ENCODE measurements around the gene DNAJC9. TPM values are rescaled to one million over a fixed set of nuclear protein-coding genes. Genes with fewer than 3 reads are reported as not detected.

DNAJC9 gene
- total and polyA plus RNA-seq, 8 donors = 3.5 to 26.4 (median 12.6) TPM

DNA sequence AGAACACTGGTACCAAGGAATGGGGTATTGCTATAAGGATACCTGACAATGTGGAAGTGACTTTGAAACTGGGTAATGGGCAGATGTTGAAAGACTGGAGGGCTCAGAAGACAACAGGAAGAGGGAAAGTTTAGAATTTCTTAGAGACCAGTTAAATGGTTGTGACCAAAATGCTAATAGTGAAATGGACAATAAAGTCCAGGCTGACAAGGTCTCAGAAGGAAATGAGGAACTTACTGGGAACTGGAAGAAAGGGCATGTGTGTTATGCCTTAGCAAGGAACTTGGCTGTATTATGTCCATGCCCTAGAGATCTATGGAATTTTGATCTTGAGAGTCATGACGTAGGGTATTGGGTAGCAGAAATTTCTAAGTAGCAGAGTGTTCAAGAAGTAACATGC, 41.2 kb downstream of the DNAJC9 start:
- no peaks in the 10 kb centered on the region for H3K27me3 ChIP-seq
- no peak for DNase-seq
- H3K27ac ChIP-seq = no peak overlapping the region
- no peaks in the 10 kb centered on the region for H3K4me1 ChIP-seq
- intact Hi-C loops (cut with DNase I; ENCODE audit: low total_unique reads) = no loop called here
- H3K4me3 ChIP-seq = no peak overlapping the region
- TF ChIP-seq EP300 (IDR thresholded peaks at IDR 0.05) (no peak), POLR2AphosphoS5 (IDR thresholded peaks at IDR 0.05) (no peak), POLR2A (IDR thresholded peaks at IDR 0.05) (no peak)
- TF ChIP-seq, protein P1, sequence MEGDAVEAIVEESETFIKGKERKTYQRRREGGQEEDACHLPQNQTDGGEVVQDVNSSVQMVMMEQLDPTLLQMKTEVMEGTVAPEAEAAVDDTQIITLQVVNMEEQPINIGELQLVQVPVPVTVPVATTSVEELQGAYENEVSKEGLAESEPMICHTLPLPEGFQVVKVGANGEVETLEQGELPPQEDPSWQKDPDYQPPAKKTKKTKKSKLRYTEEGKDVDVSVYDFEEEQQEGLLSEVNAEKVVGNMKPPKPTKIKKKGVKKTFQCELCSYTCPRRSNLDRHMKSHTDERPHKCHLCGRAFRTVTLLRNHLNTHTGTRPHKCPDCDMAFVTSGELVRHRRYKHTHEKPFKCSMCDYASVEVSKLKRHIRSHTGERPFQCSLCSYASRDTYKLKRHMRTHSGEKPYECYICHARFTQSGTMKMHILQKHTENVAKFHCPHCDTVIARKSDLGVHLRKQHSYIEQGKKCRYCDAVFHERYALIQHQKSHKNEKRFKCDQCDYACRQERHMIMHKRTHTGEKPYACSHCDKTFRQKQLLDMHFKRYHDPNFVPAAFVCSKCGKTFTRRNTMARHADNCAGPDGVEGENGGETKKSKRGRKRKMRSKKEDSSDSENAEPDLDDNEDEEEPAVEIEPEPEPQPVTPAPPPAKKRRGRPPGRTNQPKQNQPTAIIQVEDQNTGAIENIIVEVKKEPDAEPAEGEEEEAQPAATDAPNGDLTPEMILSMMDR (IDR thresholded peaks at IDR 0.05) = no peak
- no peaks in the 10 kb centered on the region for H3K9me3 ChIP-seq
- H3K36me3 ChIP-seq = peaks cover 4 to 47% (median 39%) of the 10 kb centered on the region in 4 donors
- 91 to 100% (median 96%) methylated on average over 1 of the region's 1 CpG for WGBS, 5 donors

DNA sequence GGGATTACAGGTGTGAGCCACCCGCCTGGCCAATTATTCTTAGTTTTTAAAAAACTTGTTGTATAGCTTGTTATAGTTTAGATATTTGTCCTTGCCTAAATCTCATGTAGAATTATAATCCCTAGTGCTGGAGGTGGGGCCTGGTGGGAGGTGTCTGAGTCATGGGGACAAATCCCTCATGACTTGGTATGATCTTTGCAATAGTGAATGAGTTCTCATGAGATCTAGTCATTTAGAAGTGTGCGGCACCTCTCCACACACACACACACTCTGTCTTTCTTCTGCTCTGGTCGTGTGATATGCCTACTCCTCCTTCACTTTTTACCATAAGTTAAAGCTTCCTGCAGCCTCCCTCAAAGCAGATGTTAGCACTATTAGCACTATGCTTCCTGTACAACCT, 42.0 kb downstream of the DNAJC9 start:
- intact Hi-C loops (cut with DNase I; ENCODE audit: low total_unique reads) = no loop called here
- no peak overlapping the region for H3K27ac ChIP-seq
- TF ChIP-seq EP300 (IDR thresholded peaks at IDR 0.05) (no peak), POLR2AphosphoS5 (IDR thresholded peaks at IDR 0.05) (no peak), POLR2A (IDR thresholded peaks at IDR 0.05) (no peak)
- TF ChIP-seq, protein P1 (IDR thresholded peaks at IDR 0.05) = no peak

More for the DNA sequence above, 42.0 kb downstream of the DNAJC9 start:
- WGBS, 5 donors = 92 to 98% (median 93%) methylated on average over 3 of the region's 3 CpGs
- H3K4me3 ChIP-seq = no peak overlapping the region
- DNase-seq = no peak
- H3K27me3 ChIP-seq = no peaks in the 10 kb centered on the region
- no peaks in the 10 kb centered on the region for H3K9me3 ChIP-seq
- H3K36me3 ChIP-seq = peaks cover 0 to 47% (median 38%) of the 10 kb centered on the region in 4 donors
- H3K4me1 ChIP-seq = no peaks in the 10 kb centered on the region

Small RNA genes lying within 50 kb of the gene (small RNA-seq; reads per million reads assigned to genes)
- gene RF00019 (0 reads per million in 4 donors), gene RNU6-833P (0 reads per million in 4 donors)

Other genes starting within 250 kb of the DNAJC9 start
- gene P4HA1, start 150.4 kb downstream of the DNAJC9 start, total RNA-seq = 10 to 100 TPM; 11.7 to 68.3 (median 26.8) TPM
- gene P4HA1, start 150.4 kb downstream of the DNAJC9 start, polyA plus RNA-seq = 10 to 100 TPM in 2 of 3 donors, 1 to 10 TPM in 1; 9.4 to 20.2 (median 10.1) TPM
- gene NUDT13, start 136.8 kb downstream of the DNAJC9 start, total RNA-seq = 10 to 100 TPM in 1 of 5 donors, 1 to 10 TPM in 2, under 1 TPM in 1, not detected in 1; 0.45 to 17.7 (median 1.6) TPM
- gene NUDT13, start 136.8 kb downstream of the DNAJC9 start, polyA plus RNA-seq = 1 to 10 TPM; 1.2 to 5.8 (median 2.2) TPM
- 10 to 100 TPM in 3 of 5 donors, 1 to 10 TPM in 2; 4.1 to 72.8 (median 32.9) TPM for gene ECD, start 79.2 kb downstream of the DNAJC9 start, total RNA-seq
- gene ECD, start 79.2 kb downstream of the DNAJC9 start, polyA plus RNA-seq = 10 to 100 TPM in 1 of 3 donors, 1 to 10 TPM in 2; 8.0 to 13.3 (median 8.9) TPM
- gene FAM149B1, start 79.1 kb downstream of the DNAJC9 start, total RNA-seq = 10 to 100 TPM; 10.4 to 27.0 (median 15.5) TPM
- 10 to 100 TPM; 12.8 to 17.8 (median 17.1) TPM for gene FAM149B1, start 79.1 kb downstream of the DNAJC9 start, polyA plus RNA-seq
- gene MRPS16, start 5.4 kb upstream of the DNAJC9 start, total RNA-seq = 10 to 100 TPM in 4 of 5 donors, 1 to 10 TPM in 1; 6.4 to 68.7 (median 50.4) TPM
- gene MRPS16, start 5.4 kb upstream of the DNAJC9 start, polyA plus RNA-seq = 10 to 100 TPM; 51.8 to 62.7 (median 61.5) TPM
- gene CFAP70, start 111.6 kb upstream of the DNAJC9 start, total RNA-seq = 1 to 10 TPM in 4 of 5 donors, under 1 TPM in 1; 0.29 to 9.0 (median 1.8) TPM
- 1 to 10 TPM in 2 of 3 donors, under 1 TPM in 1; 0.31 to 3.2 (median 2.5) TPM for gene CFAP70, start 111.6 kb upstream of the DNAJC9 start, polyA plus RNA-seq
- 100 to 1,000 TPM in 1 of 5 donors, 10 to 100 TPM in 4; 16.2 to 103 (median 60.6) TPM for gene ANXA7, start 166.8 kb upstream of the DNAJC9 start, total RNA-seq
- gene ANXA7, start 166.8 kb upstream of the DNAJC9 start, polyA plus RNA-seq = 10 to 100 TPM; 38.7 to 67.4 (median 55.7) TPM
- gene MSS51, start 186.3 kb upstream of the DNAJC9 start, total RNA-seq = 1 to 10 TPM in 3 of 5 donors, under 1 TPM in 1, not detected in 1; 0.87 to 6.1 (median 1.9) TPM
- 1 to 10 TPM in 1 of 3 donors, under 1 TPM in 2; 0.61 to 1.8 (median 0.62) TPM for gene MSS51, start 186.3 kb upstream of the DNAJC9 start, polyA plus RNA-seq
- 10 to 100 TPM; 12.5 to 77.1 (median 43.3) TPM for gene PPP3CB, start 248.8 kb upstream of the DNAJC9 start, total RNA-seq
- gene PPP3CB, start 248.8 kb upstream of the DNAJC9 start, polyA plus RNA-seq = 10 to 100 TPM; 23.2 to 29.0 (median 24.4) TPM